Activated CD4-positive, alpha-beta T cell treated with anti-CD3 and anti-CD28 coated beads, Interleukin-2, amount 10 ng/mL, durations not matched to agents 24 days and 14 days (primary cell): ENCODE data around the gene ARHGEF16. TPM values are rescaled to one million over a fixed set of nuclear protein-coding genes. Genes with fewer than 3 reads are reported as not detected.

Experiments used
- DNase-seq: peaks from one replicate; pipeline ENCODE4 v3.0.0; 2022
- H3K27ac Mint-ChIP-seq: one replicate; pipeline ENCODE4 v1.8.0; 2022; ENCODE audit warnings: mild to moderate bottlenecking, mixed read lengths
- H3K27me3 Mint-ChIP-seq: one replicate; pipeline ENCODE4 v1.8.0; 2022; ENCODE audit warnings: mixed read lengths
- H3K36me3 Mint-ChIP-seq: one replicate; pipeline ENCODE4 v1.8.0; 2022; ENCODE audit warnings: low read depth, mild to moderate bottlenecking, mixed read lengths
- H3K4me1 Mint-ChIP-seq: one replicate; pipeline ENCODE4 v1.8.0; 2021; ENCODE audit warnings: mixed read lengths
- H3K4me3 Mint-ChIP-seq: one replicate; pipeline ENCODE4 v1.8.0; 2022; ENCODE audit warnings: mild to moderate bottlenecking, moderate library complexity, mixed read lengths
- H3K9me3 Mint-ChIP-seq: one replicate; pipeline ENCODE4 v1.8.0; 2021; ENCODE audit warnings: mixed read lengths
- intact Hi-C: fragments of 100-400 bp; cut with micrococcal nuclease; formaldehyde crosslinking; loops from one replicate; pipeline ENCODE4 v1.15.1; 2023
- total RNA-seq: library from RNA; stranded (reverse); gene quantifications from 2 replicates; pipeline ENCODE4 v1.2.3, GENCODE V29; 2022

Gene ARHGEF16
- total RNA-seq, 1 donor from 2014 or later: not detected

- DNase-seq: peak; percentile 95
- Mint-ChIP-seq H3K27me3 (no peaks in the 10 kb centered on the region), H3K4me3 (no peak overlapping the region), H3K9me3 (no peaks in the 10 kb centered on the region), H3K36me3 (no peaks in the 10 kb centered on the region), H3K4me1 (peaks cover 2% of the 10 kb centered on the region), H3K27ac (no peak overlapping the region)
- intact Hi-C loops: loop anchor here (1.0 to 2.0 kb wide), 2 partner anchors 128 to 233 kb away; no protein-coding TSS in a partner anchor
These were observed 37.1 kb downstream of the ARHGEF16 start for GRCh38 chr1:3491291-3492246.

- no peak overlapping the region for H3K27ac Mint-ChIP-seq
- no peak overlapping the region for H3K4me3 Mint-ChIP-seq
- no peaks in the 10 kb centered on the region for H3K36me3 Mint-ChIP-seq
- H3K9me3 Mint-ChIP-seq: no peaks in the 10 kb centered on the region
- H3K27me3 Mint-ChIP-seq: no peaks in the 10 kb centered on the region
- DNase-seq: no peak
- peaks cover 2% of the 10 kb centered on the region for H3K4me1 Mint-ChIP-seq
- intact Hi-C loops: no loop called here
These were observed 38.2 kb downstream of the ARHGEF16 start for GRCh38 chr1:3492545-3493246.

GRCh38 chr1:3494321-3495308 lies 40.1 kb downstream of the ARHGEF16 start:
- H3K27me3 Mint-ChIP-seq: no peaks in the 10 kb centered on the region
- intact Hi-C loops: no loop called here
- no peak overlapping the region for H3K4me3 Mint-ChIP-seq
- no peak overlapping the region for H3K27ac Mint-ChIP-seq
- no peaks in the 10 kb centered on the region for H3K36me3 Mint-ChIP-seq
- no peaks in the 10 kb centered on the region for H3K9me3 Mint-ChIP-seq
- peaks cover 2% of the 10 kb centered on the region for H3K4me1 Mint-ChIP-seq
- DNase-seq: no peak

DNA sequence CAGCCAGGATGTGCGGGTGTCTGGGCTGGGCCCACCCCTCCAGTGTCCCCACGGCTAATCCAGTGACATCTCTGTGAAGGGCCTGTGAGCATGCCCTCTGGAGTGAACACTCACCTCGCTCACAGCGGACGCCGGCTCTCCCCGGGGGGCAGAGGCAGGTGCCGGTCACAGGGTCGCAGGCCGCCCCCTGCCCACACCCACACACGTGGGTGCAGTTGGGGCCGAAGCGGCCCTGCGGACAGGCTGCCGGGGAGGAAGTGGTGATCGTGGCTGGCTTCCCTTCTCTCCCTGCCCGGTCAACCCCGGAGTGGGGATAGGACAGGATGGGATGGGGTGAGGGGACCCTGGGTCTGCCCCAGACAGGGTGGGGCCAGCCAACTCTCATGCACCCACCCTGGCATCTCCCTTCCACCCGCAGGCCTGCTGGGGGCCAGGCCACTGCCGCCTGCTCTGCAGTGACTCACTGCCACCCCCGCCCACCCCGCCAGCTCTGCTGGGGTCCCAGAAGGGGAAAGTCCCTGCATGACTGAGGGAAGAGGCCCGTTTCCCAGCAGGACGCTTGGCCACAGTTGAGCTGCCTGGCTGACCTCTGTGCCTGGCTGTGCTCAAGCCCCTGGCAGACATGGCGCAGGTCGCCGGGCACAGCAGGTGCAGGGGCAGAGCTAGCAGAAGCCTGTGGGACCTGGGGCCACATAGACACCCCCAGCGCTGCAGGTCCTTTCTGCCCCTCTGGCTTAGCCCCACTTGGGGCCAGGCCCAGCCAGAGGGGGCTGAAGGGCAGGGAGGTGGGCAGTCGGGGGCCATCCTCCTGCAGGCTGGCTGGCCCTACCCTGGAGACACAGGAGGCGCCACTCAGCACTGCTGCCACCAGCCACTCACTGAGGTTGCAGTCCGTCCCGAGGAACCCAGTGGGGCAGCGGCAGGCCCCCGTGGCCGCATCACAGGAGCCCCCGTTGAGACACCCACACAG lies 41.6 kb downstream of the ARHGEF16 start:
- DNase-seq: no peak
- Mint-ChIP-seq H3K4me3 (no peak overlapping the region), H3K27ac (no peak overlapping the region), H3K36me3 (no peaks in the 10 kb centered on the region), H3K27me3 (no peaks in the 10 kb centered on the region), H3K4me1 (peaks cover 2% of the 10 kb centered on the region), H3K9me3 (no peaks in the 10 kb centered on the region)
- intact Hi-C loops: no loop called here

DNA sequence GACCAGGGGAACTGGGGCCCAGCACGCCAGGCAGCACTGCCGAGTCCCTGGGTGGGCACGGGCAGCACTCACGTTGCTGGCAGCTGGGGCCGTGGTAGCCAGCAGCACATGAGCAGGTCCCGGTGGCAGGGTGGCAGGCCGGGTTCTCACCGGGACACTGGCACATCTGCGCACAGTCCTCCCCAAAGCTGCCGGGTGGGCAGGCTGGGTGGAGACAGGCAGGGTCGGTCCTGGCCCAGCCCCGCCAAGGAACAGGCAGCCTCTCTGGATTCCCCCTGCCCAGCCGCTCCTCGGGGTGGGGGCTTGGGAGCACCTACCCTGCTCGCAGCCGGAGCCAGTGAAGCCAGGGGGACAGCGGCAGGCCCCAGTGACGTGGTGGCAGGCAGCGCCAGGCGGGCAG lies 42.5 kb downstream of the ARHGEF16 start:
- Mint-ChIP-seq H3K9me3 (no peaks in the 10 kb centered on the region), H3K27me3 (no peaks in the 10 kb centered on the region)
- intact Hi-C loops: no loop called here

DNA sequence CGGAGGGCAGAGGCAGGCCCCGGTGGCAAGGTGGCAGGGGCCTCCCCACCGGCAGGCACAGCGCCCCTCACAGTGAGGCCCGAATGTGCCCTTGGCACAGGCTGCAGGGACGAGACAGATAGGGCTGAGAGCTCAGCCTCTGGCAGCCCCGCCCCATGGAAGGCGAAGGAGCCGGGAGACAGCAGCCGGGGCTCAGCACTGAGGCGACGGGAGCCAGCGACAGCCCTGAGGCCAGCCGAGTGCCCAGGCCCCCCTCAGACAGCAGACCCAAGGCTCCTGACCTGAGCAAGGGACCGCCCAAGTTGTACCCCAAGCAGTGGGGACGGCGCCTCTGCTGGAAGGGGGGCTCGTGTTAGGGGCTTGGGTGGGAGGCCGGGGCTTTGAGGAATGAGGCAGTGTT lies 43.1 kb downstream of the ARHGEF16 start:
- no peak overlapping the region for H3K4me3 Mint-ChIP-seq
- H3K36me3 Mint-ChIP-seq: no peaks in the 10 kb centered on the region
- H3K9me3 Mint-ChIP-seq: no peaks in the 10 kb centered on the region
- H3K27ac Mint-ChIP-seq: no peak overlapping the region
- intact Hi-C loops: no loop called here
- no peaks in the 10 kb centered on the region for H3K4me1 Mint-ChIP-seq
- no peak for DNase-seq
- no peaks in the 10 kb centered on the region for H3K27me3 Mint-ChIP-seq

More for the DNA sequence above, 42.5 kb downstream of the ARHGEF16 start:
- Mint-ChIP-seq H3K4me1 (no peaks in the 10 kb centered on the region), H3K36me3 (no peaks in the 10 kb centered on the region), H3K27ac (no peak overlapping the region), H3K4me3 (no peak overlapping the region)
- DNase-seq: no peak

DNA sequence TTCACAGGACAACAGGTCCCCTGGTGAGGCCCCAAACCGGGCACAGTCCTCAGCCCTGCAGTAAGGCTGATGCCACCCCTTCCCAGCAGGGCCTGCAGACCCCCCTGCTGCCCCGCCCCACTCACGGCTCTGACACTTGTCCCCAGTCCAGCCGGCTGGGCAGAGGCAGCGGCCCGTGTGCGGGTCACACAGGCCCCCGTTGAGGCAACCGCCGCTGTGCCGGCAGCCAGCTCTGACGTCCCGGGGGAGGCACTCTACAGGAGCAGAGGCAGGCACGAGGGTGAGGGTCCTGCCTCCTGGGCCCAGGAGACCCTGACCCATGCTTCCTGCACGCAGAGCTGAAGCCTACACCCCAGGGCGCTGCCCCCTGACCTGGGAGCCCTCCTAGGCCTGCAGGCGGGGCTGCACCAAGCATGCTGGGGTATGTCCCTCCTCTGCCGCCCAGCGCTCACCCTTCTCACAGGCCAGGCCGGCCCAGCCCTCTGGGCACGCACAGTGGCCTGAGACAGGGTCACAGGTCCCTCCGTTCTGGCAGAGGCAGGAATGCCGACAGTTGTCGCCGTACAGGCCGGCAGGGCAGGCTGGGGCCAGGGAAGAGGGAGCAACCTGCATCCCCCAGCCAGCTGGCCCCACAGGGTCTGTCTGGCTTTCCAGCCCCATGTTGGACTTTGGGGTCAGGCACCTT lies 43.9 kb downstream of the ARHGEF16 start:
- Mint-ChIP-seq H3K27ac (no peak overlapping the region), H3K4me3 (no peak overlapping the region), H3K36me3 (no peaks in the 10 kb centered on the region), H3K4me1 (no peaks in the 10 kb centered on the region), H3K9me3 (no peaks in the 10 kb centered on the region), H3K27me3 (no peaks in the 10 kb centered on the region)
- no peak for DNase-seq
- intact Hi-C loops: no loop called here

- Mint-ChIP-seq H3K27ac (no peak overlapping the region), H3K36me3 (no peaks in the 10 kb centered on the region), H3K4me3 (no peak overlapping the region), H3K9me3 (no peaks in the 10 kb centered on the region), H3K27me3 (no peaks in the 10 kb centered on the region), H3K4me1 (no peaks in the 10 kb centered on the region)
- intact Hi-C loops: no loop called here
- no peak for DNase-seq
These were observed 44.5 kb downstream of the ARHGEF16 start for GRCh38 chr1:3498986-3499385.

GRCh38 chr1:3499611-3500010 lies 45.1 kb downstream of the ARHGEF16 start:
- no peak overlapping the region for H3K27ac Mint-ChIP-seq
- intact Hi-C loops: no loop called here
- no peaks in the 10 kb centered on the region for H3K36me3 Mint-ChIP-seq
- H3K9me3 Mint-ChIP-seq: no peaks in the 10 kb centered on the region
- DNase-seq: no peak
- no peaks in the 10 kb centered on the region for H3K27me3 Mint-ChIP-seq
- H3K4me3 Mint-ChIP-seq: no peak overlapping the region
- no peaks in the 10 kb centered on the region for H3K4me1 Mint-ChIP-seq

GRCh38 chr1:3500265-3500835 lies 45.9 kb downstream of the ARHGEF16 start:
- DNase-seq: no peak
- Mint-ChIP-seq H3K4me3 (no peak overlapping the region), H3K36me3 (no peaks in the 10 kb centered on the region), H3K9me3 (no peaks in the 10 kb centered on the region), H3K27ac (no peak overlapping the region), H3K27me3 (no peaks in the 10 kb centered on the region), H3K4me1 (no peaks in the 10 kb centered on the region)
- intact Hi-C loops: no loop called here

GRCh38 chr1:3501437-3501836 lies 47.0 kb downstream of the ARHGEF16 start:
- Mint-ChIP-seq H3K36me3 (no peaks in the 10 kb centered on the region), H3K4me3 (no peak overlapping the region), H3K4me1 (no peaks in the 10 kb centered on the region), H3K27me3 (no peaks in the 10 kb centered on the region), H3K27ac (no peak overlapping the region), H3K9me3 (no peaks in the 10 kb centered on the region)
- no peak for DNase-seq
- intact Hi-C loops: no loop called here
